ENCODE measurements around the gene TRIP10.
A peak's percentile ranks its signal among the peaks of the same experiment; 100 is the strongest.
"Not testable (repeated sequence)": the region's sequence is repeated elsewhere in the genome, so short reads cannot be mapped to it uniquely, and the experiment has no call there.

The TRIP10 gene

DNA sequence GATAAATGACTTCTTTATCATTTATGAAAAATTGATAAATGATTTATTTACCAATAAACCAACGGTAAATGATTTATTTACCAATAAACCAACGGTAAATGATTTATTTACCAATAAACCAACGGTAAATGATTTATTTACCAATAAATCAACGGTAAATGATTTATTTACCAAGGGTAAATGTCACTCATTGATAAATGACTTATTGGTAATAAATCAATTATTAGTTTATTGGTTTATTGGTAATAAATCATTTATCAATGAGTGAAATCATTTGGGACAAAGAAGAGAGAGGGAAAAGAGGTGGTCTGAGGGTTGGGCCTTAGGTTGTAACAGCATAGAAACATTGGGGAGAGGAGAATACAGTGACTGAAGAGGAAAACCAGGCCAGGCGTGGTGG, 54.5 kb downstream of the TRIP10 start:
- no peak overlapping the region for H3K4me3 ChIP-seq (ENCODE audit: low read length)
- no peak for DNase-seq (ENCODE audit: low read depth)
- TF ChIP-seq, protein P1, sequence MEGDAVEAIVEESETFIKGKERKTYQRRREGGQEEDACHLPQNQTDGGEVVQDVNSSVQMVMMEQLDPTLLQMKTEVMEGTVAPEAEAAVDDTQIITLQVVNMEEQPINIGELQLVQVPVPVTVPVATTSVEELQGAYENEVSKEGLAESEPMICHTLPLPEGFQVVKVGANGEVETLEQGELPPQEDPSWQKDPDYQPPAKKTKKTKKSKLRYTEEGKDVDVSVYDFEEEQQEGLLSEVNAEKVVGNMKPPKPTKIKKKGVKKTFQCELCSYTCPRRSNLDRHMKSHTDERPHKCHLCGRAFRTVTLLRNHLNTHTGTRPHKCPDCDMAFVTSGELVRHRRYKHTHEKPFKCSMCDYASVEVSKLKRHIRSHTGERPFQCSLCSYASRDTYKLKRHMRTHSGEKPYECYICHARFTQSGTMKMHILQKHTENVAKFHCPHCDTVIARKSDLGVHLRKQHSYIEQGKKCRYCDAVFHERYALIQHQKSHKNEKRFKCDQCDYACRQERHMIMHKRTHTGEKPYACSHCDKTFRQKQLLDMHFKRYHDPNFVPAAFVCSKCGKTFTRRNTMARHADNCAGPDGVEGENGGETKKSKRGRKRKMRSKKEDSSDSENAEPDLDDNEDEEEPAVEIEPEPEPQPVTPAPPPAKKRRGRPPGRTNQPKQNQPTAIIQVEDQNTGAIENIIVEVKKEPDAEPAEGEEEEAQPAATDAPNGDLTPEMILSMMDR (conservative IDR thresholded peaks at IDR 0.05; ENCODE audit: low read length) = no peak

DNA sequence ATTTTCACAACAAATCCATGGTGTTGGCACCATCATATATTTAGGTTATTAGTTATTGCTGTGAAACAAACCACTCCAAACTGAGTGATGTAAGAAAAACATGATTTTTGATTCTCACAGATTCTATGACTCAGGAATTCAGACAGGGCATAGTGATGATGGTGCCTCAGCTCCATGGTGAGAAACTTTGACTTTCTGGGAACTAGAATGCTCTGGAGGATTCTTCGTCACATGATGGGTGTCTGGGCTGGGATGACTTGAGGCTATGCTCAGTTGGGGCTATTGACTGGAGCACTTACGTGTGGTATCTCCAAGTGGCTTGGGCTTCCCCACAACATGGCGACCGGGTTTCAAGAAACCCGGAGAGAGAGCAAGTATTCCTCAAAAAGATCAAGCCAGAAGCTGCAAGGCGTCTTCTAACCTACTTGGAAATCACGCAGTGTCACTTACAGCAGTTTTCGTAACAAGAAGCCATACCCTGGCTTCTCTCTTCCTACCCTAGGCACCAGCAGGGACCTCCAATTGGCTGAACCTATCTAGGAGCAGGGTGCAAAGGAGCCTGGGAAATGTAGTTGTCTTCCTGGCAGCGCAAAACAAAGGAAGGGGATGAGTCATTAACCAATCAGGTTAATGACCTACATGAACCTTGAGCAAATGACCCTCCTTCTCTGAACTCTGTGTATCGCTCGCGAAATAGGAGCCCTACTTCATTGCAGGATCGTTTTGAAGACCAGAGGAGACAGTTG, 55.4 kb downstream of the TRIP10 start:
- TF ChIP-seq, protein P1 (conservative IDR thresholded peaks at IDR 0.05; ENCODE audit: low read length) = no peak
- H3K4me3 ChIP-seq (ENCODE audit: low read length) = no peak overlapping the region
- DNase-seq (ENCODE audit: low read depth) = no peak

DNA sequence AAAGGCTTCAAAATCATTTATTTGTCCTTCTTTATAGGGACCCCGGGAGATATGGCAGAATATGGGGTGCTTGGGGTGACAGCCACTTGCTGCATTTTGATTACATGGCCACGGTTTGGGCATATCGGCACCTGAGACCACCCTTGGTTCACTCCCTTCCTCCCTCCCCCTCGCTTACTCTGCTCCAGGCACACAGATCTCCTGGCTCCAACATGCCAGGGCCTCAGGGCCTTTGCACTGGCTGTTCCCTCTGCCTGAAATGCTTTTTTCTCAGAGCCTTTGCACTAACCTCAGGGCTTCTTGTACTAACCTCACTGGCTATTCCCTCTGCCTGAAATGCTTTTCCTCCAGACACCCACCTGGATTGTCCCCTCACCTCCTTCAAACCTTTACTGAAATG, 56.8 kb downstream of the TRIP10 start:
- DNase-seq (ENCODE audit: low read depth) = no peak
- TF ChIP-seq, protein P1 (conservative IDR thresholded peaks at IDR 0.05; ENCODE audit: low read length) = no peak
- no peak overlapping the region for H3K4me3 ChIP-seq (ENCODE audit: low read length)

DNA sequence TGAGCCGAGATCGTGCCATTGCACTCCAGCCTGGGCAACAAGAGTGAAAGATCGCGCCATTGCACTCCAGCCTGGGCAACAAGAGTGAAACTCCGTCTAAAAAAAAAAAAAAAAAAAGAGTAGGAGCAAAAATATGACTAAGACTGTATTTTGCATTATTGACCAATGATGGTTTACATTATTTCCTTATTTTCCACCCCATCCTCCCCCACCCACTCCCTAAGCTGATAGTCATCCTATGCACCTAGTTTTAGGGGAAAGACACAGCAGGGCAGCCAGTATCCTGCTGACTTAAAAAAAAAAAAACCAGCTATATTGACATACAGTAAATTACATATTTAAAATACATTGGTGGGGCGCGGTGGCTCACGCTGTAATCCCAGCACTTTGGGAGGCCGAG, 58.2 kb downstream of the TRIP10 start:
- DNase-seq (ENCODE audit: low read depth) = no peak
- no peak overlapping the region for H3K4me3 ChIP-seq (ENCODE audit: low read length)
- TF ChIP-seq, protein P1 (conservative IDR thresholded peaks at IDR 0.05; ENCODE audit: low read length) = no peak

DNA sequence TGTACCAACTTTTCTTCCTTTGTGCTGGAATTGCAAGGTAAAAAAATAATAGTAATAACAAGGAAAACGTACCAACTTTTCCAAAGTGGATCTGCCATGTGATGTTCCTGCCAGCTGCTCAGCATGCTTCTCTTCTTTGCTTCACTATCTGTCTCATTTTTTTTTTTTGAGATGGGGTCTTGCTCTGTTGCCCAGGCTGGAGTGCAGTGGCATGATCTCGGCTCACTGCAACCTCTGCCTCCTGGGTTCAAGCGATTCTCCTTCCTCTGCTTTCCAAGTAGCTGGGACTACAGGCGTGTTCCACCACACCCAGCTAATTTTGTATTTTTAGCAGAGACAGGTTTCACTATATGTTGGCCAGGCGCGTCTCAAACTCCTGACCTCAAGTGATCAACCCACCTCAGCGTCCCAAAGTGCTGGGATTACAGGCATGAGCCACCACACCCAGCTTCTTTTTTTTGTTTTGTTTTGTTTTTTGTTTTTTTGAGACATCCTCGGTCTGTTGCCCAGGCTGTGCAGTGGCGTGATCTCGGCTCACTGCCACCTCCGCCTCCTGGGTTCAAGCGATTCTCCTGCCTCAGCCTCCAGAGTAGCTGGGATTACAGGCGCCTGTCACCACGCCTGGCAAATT, 60.8 kb downstream of the TRIP10 start:
- not testable (repeated sequence) for H3K4me3 ChIP-seq (ENCODE audit: low read length); DNase-seq (ENCODE audit: low read depth)

DNA sequence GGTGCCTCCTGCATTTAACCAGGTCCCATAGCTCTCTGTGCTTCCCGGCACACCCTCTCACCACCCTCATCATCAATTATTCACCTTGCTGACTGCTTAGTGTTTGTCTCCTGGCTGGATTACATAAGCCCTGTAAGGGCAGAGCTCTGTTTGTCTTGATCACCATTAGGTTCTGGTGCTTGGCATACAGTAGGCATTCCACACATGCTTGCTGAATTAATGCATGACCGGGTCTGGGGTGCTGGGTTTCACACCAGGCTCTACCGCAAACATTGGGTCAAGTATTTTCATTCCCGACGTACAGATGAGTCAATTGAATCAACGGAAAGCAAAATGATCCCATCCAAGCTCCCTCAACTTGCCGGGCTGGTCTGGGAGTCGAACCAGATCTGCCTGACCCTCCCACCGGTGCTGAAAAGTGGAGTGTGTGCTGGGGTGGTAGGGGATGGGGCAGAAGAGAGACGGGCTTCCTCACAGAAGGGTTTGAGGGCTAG, 61.6 kb downstream of the TRIP10 start:
- peak; percentile 82 for DNase-seq (ENCODE audit: low read depth)
- no peak overlapping the region for H3K4me3 ChIP-seq (ENCODE audit: low read length)
- TF ChIP-seq, protein P1 (conservative IDR thresholded peaks at IDR 0.05; ENCODE audit: low read length) = no peak

All from AG10803 (cell line).